Neural cell (in vitro differentiated cells): ENCODE data around the gene NPAS2. TPM values are rescaled to one million over a fixed set of nuclear protein-coding genes. Genes with fewer than 3 reads are reported as not detected.

ENCODE experiments used
- H2AFZ ChIP-seq: fragments of 200-600, 300-800 bp; sonication (generic), shearing (Covaris generic); 2 replicates; pipeline ENCODE4 v1.6.0; 2014; ENCODE audit warnings: low read depth, mild to moderate bottlenecking, antibody characterized with exemption, low read length, moderate library complexity
- H3F3A ChIP-seq: fragments of 200-600 bp; shearing (Covaris generic); 2 replicates; pipeline ENCODE4 v1.6.1; 2016; ENCODE audit warnings: mild to moderate bottlenecking, moderate library complexity, mixed read lengths, antibody characterized with exemption, low read length; ENCODE audit not compliant: insufficient read depth, poor library complexity, severe bottlenecking
- H3K27ac ChIP-seq: fragments of 200-600, 300-800 bp; sonication (generic), shearing (Covaris generic); 2 replicates; pipeline ENCODE4 v1.5.1; 2014; ENCODE audit warnings: mild to moderate bottlenecking, low read length, moderate library complexity
- H3K27me3 ChIP-seq: fragments of 300-800, 200-600 bp; sonication (generic), shearing (Covaris generic); 2 replicates; pipeline ENCODE4 v1.6.0; 2014; ENCODE audit warnings: mild to moderate bottlenecking, low read depth, low read length, moderate library complexity; ENCODE audit not compliant: insufficient read depth
- H3K36me3 ChIP-seq: fragments of 300-800, 200-600 bp; sonication (generic), shearing (Covaris generic); 2 replicates; pipeline ENCODE4 v1.5.1; 2014; ENCODE audit warnings: mild to moderate bottlenecking, antibody characterized with exemption, low read length, moderate library complexity; ENCODE audit not compliant: insufficient read depth
- H3K4me2 ChIP-seq: fragments of 300-800, 200-600 bp; sonication (generic), shearing (Covaris generic); 2 replicates; pipeline ENCODE4 v1.6.0; 2014; ENCODE audit warnings: mild to moderate bottlenecking, low read length
- H3K4me3 ChIP-seq: fragments of 300-800, 200-600 bp; sonication (generic), shearing (Covaris generic); 2 replicates; pipeline ENCODE4 v1.5.1; 2014; ENCODE audit warnings: mild to moderate bottlenecking, low read length, moderate library complexity
- H3K79me2 ChIP-seq: fragments of 200-600 bp; shearing (Covaris generic); replicated peaks from 2 replicates; pipeline ENCODE4 v1.6.0; 2014; ENCODE audit warnings: mild to moderate bottlenecking, low read length, moderate library complexity; ENCODE audit not compliant: insufficient read depth
- H3K9ac ChIP-seq: fragments of 300-800, 200-600 bp; sonication (generic), shearing (Covaris generic); 2 replicates; pipeline ENCODE4 v1.6.1; 2016; ENCODE audit warnings: mild to moderate bottlenecking, low read length, mixed read lengths
- H3K9me2 ChIP-seq: fragments of 200-600 bp; shearing (Covaris generic); 2 replicates; pipeline ENCODE4 v1.6.1; 2016; ENCODE audit warnings: mild to moderate bottlenecking, low read length, mixed read lengths; ENCODE audit not compliant: insufficient read depth
- H3K9me3 ChIP-seq: fragments of 200-600, 300-800 bp; sonication (generic), shearing (Covaris generic); 2 replicates; pipeline ENCODE4 v1.6.1; 2016; ENCODE audit warnings: mild to moderate bottlenecking, mixed run types, low read length, moderate library complexity, mixed read lengths
- H4K20me1 ChIP-seq: fragments of 200-600 bp; shearing (Covaris generic); 2 replicates; pipeline ENCODE4 v1.6.1; 2016; ENCODE audit warnings: mild to moderate bottlenecking, mixed run types; ENCODE audit not compliant: insufficient read depth
- CTCF ChIP-seq: fragments of 450-650 bp; IDR thresholded peaks from 2 replicates; pipeline ENCODE4 v1.5.1; 2014; ENCODE audit warnings: antibody characterized with exemption, mild to moderate bottlenecking, moderate library complexity; ENCODE audit not compliant: poor library complexity, severe bottlenecking
- EP300 ChIP-seq: fragments of 450-650 bp; conservative IDR thresholded peaks from 2 replicates; pipeline ENCODE4 v1.6.1; 2014; ENCODE audit warnings: antibody characterized with exemption, mild to moderate bottlenecking, moderate library complexity; ENCODE audit not compliant: poor library complexity, severe bottlenecking
- EZH2 ChIP-seq: fragments of 200-600, 300-800 bp; shearing (Covaris generic), sonication (generic); IDR thresholded peaks from 2 replicates; pipeline ENCODE4 v1.6.1; 2014; ENCODE audit warnings: antibody characterized with exemption, low read length, borderline replicate concordance, mild to moderate bottlenecking; ENCODE audit not compliant: insufficient read depth, poor library complexity, severe bottlenecking
- MXI1 ChIP-seq: fragments of 450-650 bp; conservative IDR thresholded peaks from 2 replicates; pipeline ENCODE4 v1.6.1; 2014; ENCODE audit warnings: antibody characterized with exemption, mild to moderate bottlenecking; ENCODE audit not compliant: poor library complexity, severe bottlenecking
- POLR2AphosphoS5 ChIP-seq: IDR thresholded peaks from 2 replicates; pipeline ENCODE4 v1.6.1; 2012
- RAD21 ChIP-seq: fragments of 450-650 bp; conservative IDR thresholded peaks from 2 replicates; pipeline ENCODE4 v1.6.1; 2014; ENCODE audit warnings: antibody characterized with exemption, mild to moderate bottlenecking, moderate library complexity
- SMC3 ChIP-seq: fragments of 450-650 bp; conservative IDR thresholded peaks from 2 replicates; pipeline ENCODE4 v1.6.1; 2014; ENCODE audit warnings: antibody characterized with exemption, mild to moderate bottlenecking, moderate library complexity; ENCODE audit not compliant: poor library complexity
- TAF1 ChIP-seq: IDR thresholded peaks from 2 replicates; pipeline ENCODE4 v1.6.1; 2012; ENCODE audit warnings: low read depth
- polyA plus RNA-seq: library from polyadenylated mRNA; depleted of rRNA; stranded (reverse); fragments of >200 nt; gene quantifications from 2 replicates; pipeline ENCODE4 v1.2.3, GENCODE V29; 2014
- TF ChIP-seq, protein P1 (sequence below): IDR thresholded peaks from 2 replicates; pipeline ENCODE4 v1.6.1; 2012; ENCODE audit warnings: borderline replicate concordance

The NPAS2 gene
- polyA plus RNA-seq, 1 donor from 2014 or later, result 2.1 TPM

DNA sequence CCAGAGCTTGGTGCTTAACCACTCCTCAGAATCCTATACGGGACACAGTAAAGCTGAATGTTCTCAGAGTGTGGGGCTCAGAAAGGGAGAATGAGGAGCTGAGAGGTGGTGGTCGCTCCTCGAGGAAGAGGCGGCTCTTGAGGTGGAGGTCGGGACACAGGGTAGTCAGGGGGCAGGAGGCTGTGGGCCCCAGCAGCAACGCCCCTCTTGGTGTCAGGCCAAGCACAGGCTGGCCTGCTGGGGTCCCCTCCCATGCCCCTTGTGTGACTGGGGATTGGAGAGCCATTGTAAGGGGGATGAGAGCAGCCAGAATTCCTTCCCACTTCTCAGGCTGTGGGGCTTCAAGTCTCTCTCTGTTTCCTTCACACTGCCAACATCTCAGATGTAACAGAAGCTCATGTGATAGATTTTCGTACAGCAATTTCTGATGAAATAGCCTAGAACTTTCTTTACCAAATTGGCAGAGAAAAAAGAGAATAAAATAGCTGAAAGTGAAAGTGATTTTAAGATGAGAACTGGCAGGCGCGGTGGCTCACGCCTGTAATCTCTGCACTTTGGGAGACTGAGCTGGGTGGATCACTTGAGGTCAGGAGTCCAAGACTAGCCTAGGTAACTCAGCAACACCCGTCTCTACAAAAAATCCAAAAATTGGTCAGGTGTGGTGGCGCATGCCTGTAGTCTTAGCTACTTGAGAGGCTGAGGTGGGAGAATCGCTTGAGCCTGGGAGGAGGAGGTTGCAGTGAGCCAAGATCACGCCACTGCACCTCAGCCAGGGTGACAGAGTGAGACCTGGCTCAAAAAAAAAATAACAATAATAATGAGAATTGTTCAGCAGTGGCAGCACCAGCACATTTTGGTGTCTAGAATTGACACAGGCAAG lies 121.1 kb downstream of the NPAS2 start:
- no peak overlapping the region for H2AFZ ChIP-seq

DNA sequence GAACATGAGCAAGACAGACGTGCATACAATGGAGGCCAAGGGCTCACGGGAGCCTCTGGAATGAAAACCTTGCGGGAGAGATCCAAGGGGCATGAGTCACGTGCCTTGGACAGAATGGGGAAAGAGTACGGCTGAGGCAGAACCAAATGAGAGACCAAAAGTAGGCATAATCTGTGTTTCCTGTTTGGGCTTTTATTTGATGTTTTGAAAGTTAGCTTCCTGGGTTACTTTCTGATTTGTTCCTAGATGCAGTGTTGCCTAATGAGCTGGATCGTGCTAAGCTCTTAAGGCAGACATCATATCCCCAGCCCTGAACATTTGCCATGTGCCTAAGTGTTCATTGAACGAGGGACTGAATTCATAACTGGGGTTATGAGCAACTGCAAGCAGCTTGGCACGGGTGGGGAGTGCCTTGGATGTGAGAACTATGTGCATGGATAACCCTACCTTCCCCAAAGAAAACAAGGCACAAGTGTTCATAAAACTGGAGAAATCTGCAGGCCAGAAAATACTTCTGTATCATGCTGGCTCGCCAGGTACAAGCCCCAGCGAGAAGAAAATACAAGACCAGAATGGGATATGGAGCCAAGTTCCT lies 121.8 kb downstream of the NPAS2 start:
- no peak overlapping the region for H3K4me3 ChIP-seq
- H3K79me2 ChIP-seq, result no peaks in the 10 kb centered on the region
- no peak overlapping the region for H2AFZ ChIP-seq

More for the DNA sequence above, 121.1 kb downstream of the NPAS2 start:
- no peaks in the 10 kb centered on the region for H4K20me1 ChIP-seq
- no peaks in the 10 kb centered on the region for H3K36me3 ChIP-seq
- H3K79me2 ChIP-seq, result no peaks in the 10 kb centered on the region
- H3K4me3 ChIP-seq, result no peak overlapping the region
- TF ChIP-seq SMC3 (no peak), EZH2 (no peak), EP300 (no peak), RAD21 (no peak), CTCF (no peak), TAF1 (no peak)
- H3K9ac ChIP-seq, result no peak overlapping the region
- H3K9me2 ChIP-seq, result no peaks in the 10 kb centered on the region
- no peak overlapping the region for H3K27ac ChIP-seq
- H3K27me3 ChIP-seq, result no peaks in the 10 kb centered on the region
- no peaks in the 10 kb centered on the region for H3F3A ChIP-seq
- H3K9me3 ChIP-seq, result no peaks in the 10 kb centered on the region
- H3K4me2 ChIP-seq, result no peak overlapping the region

More for the DNA sequence above, 121.8 kb downstream of the NPAS2 start:
- H3K9me3 ChIP-seq, result no peaks in the 10 kb centered on the region
- no peaks in the 10 kb centered on the region for H3K36me3 ChIP-seq
- no peak overlapping the region for H3K9ac ChIP-seq
- no peaks in the 10 kb centered on the region for H3F3A ChIP-seq
- H3K27me3 ChIP-seq, result no peaks in the 10 kb centered on the region
- H4K20me1 ChIP-seq, result no peaks in the 10 kb centered on the region
- no peaks in the 10 kb centered on the region for H3K9me2 ChIP-seq
- H3K4me2 ChIP-seq, result no peak overlapping the region
- no peak overlapping the region for H3K27ac ChIP-seq
- TF ChIP-seq EP300 (no peak), EZH2 (no peak), RAD21 (no peak), TAF1 (no peak), MXI1 (no peak), CTCF (no peak), POLR2AphosphoS5 (no peak), SMC3 (no peak)
- TF ChIP-seq, protein P1, sequence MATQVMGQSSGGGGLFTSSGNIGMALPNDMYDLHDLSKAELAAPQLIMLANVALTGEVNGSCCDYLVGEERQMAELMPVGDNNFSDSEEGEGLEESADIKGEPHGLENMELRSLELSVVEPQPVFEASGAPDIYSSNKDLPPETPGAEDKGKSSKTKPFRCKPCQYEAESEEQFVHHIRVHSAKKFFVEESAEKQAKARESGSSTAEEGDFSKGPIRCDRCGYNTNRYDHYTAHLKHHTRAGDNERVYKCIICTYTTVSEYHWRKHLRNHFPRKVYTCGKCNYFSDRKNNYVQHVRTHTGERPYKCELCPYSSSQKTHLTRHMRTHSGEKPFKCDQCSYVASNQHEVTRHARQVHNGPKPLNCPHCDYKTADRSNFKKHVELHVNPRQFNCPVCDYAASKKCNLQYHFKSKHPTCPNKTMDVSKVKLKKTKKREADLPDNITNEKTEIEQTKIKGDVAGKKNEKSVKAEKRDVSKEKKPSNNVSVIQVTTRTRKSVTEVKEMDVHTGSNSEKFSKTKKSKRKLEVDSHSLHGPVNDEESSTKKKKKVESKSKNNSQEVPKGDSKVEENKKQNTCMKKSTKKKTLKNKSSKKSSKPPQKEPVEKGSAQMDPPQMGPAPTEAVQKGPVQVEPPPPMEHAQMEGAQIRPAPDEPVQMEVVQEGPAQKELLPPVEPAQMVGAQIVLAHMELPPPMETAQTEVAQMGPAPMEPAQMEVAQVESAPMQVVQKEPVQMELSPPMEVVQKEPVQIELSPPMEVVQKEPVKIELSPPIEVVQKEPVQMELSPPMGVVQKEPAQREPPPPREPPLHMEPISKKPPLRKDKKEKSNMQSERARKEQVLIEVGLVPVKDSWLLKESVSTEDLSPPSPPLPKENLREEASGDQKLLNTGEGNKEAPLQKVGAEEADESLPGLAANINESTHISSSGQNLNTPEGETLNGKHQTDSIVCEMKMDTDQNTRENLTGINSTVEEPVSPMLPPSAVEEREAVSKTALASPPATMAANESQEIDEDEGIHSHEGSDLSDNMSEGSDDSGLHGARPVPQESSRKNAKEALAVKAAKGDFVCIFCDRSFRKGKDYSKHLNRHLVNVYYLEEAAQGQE, result no peak
